ENCODE measurements around the gene MYBPC2.

Gene MYBPC2

GRCh38 chr19:50409347-50409746 is 23.3 kb upstream of the MYBPC2 start:
- DNase-seq (ENCODE audit: low read depth in 2 of 2), result no peak

DNA sequence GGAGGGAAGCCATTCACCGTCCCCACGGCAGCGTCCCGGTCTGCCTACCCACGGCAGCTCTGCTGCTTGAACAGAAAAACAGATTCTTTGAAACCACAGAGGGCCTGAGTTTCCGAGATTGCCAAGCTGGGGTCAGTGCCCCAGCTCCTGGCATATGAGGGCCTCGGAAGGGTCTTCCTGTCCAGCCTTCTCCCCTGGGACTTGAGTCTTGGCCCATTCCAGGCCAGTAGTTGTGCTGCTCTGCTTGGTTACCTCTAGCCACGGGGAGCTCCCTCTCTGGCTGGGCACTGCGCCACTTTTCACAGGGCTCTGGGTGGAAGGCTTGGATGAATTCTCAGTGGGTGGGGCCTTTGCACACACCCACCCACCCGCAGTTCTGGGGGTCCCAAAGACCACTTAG is 22.6 kb upstream of the MYBPC2 start:
- DNase-seq (ENCODE audit: low read depth in 2 of 2), result no peak

DNA sequence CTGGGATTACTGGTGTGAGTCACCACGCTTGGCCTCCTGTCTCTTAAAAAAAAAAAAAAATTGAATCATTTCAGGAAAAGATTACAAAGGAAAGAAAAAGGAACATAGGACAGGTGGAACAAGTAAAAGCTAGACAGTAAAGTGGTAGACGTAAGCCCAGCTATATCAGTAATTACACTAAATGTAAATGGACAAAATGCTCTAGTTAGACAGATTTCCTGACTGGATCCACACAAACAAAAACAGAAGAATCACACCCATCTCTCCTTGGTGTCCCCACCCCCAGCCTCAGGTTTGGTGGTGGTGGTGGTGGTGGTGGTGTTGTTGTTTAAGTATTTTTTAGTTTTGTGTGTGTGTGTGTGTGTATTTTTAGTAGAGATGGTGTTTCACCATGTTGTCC is 20.3 kb upstream of the MYBPC2 start:
- DNase-seq (ENCODE audit: low read depth in 2 of 2), result no peak

DNA sequence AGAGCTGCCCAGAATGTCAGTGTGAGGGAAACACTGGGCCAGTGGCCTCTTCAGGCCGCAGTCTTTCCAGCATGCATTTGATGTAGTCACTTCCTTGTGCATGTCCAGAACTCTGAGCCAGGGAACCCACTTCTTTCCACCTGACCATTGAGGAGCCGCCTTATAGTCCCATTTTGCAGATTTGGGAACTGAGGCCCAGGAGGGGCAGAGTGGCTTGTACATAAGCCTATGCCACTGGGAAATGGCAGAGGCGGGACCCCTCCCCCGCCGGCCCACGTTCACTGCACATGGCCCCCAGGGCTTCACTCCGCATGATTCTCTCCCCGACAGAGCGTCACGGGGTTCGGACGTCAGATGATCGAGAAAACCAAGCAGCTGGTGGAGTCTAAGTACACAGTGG is 19.6 kb upstream of the MYBPC2 start:
- no peak for DNase-seq (ENCODE audit: low read depth in 2 of 2)

- DNase-seq (ENCODE audit: low read depth in 2 of 2), result no peak
These were observed 19.2 kb upstream of the MYBPC2 start for GRCh38 chr19:50413531-50413930.

GRCh38 chr19:50414864-50415660 is 17.6 kb upstream of the MYBPC2 start:
- peak; percentile 71 to 83 for DNase-seq (ENCODE audit: low read depth in 2 of 2)

DNA sequence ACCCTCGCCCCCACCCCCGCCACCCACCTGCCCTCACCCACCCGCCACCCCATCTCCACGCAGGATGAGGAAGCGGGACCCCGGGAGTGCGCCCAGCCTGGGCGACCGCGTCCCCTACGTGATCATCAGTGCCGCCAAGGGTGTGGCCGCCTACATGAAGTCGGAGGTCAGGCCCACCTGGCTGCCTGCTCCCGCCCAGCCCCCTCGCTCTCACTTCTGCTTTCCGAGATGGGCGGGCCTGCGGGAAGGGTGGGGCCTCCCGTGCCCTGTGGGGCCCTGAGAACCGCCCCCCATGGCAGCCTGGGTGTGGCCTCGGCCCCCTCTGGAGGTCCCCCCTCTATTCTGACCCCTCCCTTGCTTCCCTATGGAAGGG is 17.0 kb upstream of the MYBPC2 start:
- no peak for DNase-seq (ENCODE audit: low read depth in 2 of 2)

- DNase-seq (ENCODE audit: low read depth in 2 of 2), result no peak
These were observed 16.4 kb upstream of the MYBPC2 start for GRCh38 chr19:50416034-50416977.

DNA sequence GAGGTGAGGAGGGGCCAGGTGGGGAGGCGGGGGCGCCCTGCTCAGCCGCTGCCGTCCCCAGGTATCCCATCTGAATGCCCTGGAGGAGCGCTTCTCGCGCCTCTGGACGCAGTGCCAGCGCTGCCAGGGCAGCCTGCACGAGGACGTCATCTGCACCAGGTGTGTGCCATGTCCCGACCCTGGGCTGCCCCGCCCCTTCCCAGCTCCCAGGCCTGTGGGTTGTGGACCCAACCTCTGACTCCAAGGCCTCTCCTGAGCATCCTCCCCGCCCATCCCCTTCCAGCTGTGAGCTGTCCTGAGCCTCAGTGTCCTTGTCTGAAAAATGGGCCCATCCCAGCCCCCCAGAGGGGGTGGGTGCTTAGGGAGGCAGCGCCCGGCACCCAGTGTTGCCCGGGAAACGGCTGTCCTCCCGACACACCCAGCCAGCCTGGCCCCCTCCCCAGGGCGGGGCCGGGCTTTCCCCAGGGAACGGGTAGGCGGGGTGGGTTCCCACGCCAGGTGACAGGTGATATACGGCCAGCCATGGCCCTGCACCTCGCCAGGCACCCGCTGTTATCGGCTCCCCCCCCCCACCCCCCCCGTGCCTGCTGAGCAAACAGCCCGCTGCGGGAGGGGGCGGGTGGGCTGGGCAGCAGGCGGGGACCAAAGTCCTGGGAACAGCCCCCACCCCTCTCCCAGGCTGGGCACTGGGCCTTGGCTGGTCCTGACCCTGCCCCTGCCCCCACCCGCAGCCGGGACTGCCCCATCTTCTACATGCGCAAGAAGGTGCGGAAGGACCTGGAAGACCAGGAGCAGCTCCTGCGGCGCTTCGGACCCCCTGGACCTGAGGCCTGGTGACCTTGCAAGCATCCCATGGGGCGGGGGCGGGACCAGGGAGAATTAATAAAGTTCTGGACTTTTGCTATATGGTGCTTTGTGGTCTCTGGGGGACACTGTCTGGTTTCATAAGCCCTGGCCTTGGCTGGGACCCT is 15.3 kb upstream of the MYBPC2 start:
- DNase-seq (ENCODE audit: low read depth in 2 of 2), result no peak

- no peak for DNase-seq (ENCODE audit: low read depth in 2 of 2)
These were observed 14.3 kb upstream of the MYBPC2 start, which contains the start of gene SPIB for GRCh38 chr19:50418176-50419021. Gene SPIB, plus strand, starts transcription at chr19:50418938. Its CDS starts 25 bp downstream, at chr19:50418963.

DNA sequence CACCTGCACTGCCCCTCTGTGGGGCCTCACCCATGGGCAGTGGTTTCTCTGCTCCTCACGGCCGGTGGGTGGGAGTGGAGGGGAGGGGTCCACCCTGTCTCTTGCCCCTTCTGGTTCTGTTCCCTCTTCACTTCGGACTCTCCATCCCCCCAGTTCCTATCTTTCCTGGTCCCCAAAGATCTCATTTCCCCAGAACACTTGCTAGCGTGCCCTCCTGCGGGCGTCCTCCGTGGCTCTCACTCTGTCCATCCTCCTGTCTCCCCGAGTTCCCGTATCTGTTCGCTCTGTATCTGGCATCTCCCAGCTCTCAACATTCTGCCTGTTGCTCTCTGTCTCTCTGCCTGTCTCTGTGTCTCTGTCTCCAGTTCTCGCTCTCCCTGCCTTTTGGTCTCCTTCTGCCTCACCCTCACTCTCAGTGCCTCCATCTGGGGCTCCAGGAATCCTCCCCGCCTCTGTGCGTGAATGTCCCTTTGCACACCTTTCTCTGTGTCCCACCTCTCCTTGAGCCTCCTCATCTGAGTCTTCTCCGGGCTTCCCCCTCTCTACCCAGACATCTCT is 13.6 kb upstream of the MYBPC2 start:
- DNase-seq (ENCODE audit: low read depth in 2 of 2), result no peak

- no peak for DNase-seq (ENCODE audit: low read depth in 2 of 2)
These were observed 13.1 kb upstream of the MYBPC2 start for GRCh38 chr19:50419580-50420035.

- DNase-seq (ENCODE audit: low read depth in 2 of 2), result no peak
These were observed 12.6 kb upstream of the MYBPC2 start for GRCh38 chr19:50420127-50420526.

- DNase-seq (ENCODE audit: low read depth in 2 of 2), result no peak
These were observed 11.9 kb upstream of the MYBPC2 start for GRCh38 chr19:50420808-50421207.

- DNase-seq (ENCODE audit: low read depth in 2 of 2), result no peak
These were observed 10.1 kb upstream of the MYBPC2 start for GRCh38 chr19:50422397-50423278.

- DNase-seq (ENCODE audit: low read depth in 2 of 2), result no peak
These were observed 9.2 kb upstream of the MYBPC2 start for GRCh38 chr19:50423279-50424113.

GRCh38 chr19:50425581-50425980 is 7.1 kb upstream of the MYBPC2 start:
- DNase-seq (ENCODE audit: low read depth in 2 of 2), result no peak

GRCh38 chr19:50427318-50427925 is 5.3 kb upstream of the MYBPC2 start:
- DNase-seq (ENCODE audit: low read depth in 2 of 2), result no peak

Measured in stimulated activated CD4-positive, alpha-beta T cell treated with anti-CD3 and anti-CD28 coated beads, Interleukin-4, amount 100 ng/mL, for 48 hours (primary cell).